HG03196 (cell line): ENCODE measurements around the gene RBMXL3.
"Not testable (repeated sequence)": the region's sequence is repeated elsewhere in the genome, so short reads cannot be mapped to it uniquely, and the experiment has no call there.

Source experiments
- ATAC-seq: cut with Tn5 transposase; IDR thresholded peaks from one replicate; pipeline ENCODE4 v1.9.1; 2021; ENCODE audit not compliant: unreplicated experiment

The RBMXL3 gene

DNA sequence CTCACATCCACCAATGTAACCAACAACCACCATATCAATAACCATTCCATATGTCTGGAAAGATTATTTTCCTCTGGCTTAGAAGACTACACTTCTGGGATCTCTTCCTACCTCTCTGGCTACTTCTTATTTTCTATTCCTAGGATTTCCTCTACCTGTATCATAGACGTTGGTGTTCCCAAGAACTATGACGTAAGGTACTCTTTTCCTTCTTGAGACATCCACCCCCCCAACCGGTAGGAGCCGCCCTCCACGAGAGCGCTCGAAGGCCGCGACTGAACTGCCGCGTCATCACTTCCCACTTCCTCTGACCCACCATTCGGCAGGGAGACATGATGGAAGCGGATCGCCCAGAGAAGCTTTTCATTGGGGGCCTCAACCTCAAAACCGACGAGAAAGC lies at the start of gene RBMXL3:
RBMXL3 (plus strand) TSS at position 301 of the 400 bp plus-strand sequence; CDS start at position 333, 32 bp downstream.
- ATAC-seq, result no peak

DNA sequence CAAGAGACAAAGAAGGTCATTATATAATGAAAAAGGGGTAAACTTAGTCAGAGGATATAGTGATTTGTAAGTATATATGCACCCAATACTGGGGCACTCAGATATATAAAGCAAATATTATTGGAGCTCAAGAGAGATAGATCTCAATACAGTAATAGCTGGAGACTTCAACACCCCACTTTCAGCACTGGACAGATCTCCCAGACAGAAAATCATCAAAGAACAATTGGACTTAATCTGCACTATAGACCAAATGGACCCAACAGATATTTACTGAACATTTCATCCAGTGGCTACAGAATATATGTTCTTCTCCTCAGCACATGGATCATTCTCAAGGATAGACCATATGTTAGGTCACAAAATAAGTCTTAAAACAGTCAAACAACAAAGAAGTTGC lies 47.2 kb upstream of the RBMXL3 start:
- ATAC-seq, result no peak

DNA sequence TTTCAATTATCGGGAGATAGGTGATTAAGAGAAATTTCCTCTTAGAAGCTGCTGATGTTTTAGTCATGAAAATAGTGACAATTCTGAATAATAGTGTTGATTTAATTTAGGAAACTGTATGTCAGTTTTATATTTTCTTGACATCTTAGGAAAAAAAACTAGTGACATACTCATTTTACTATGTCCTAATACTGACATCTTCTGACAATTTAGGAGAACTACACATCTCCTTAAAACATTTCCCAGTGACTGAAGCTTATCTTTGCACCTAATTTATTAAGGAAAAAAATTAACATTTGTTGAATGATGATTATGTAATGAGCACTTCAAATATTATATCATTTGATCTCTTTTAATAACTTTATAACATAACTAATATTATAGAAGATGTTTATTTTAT lies 42.0 kb upstream of the RBMXL3 start:
- ATAC-seq, result no peak

DNA sequence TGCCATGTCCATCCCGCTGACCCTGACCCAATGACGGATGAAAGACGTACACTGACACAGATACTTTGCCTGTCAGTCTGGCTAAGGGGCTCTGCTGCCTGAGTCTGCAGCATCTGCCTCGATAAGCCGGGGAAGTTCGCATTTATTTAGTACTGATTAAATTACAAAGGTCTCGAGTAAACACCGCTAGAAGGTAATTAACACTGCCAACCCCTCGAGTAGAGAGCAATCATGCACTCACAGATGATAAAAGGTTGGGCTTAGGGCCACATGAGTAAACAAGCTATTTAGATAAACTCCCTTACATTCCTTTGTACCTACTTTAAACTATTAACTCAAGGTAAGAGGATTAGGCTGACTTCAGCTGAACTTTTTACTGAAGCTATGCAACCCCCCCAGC lies 16.0 kb upstream of the RBMXL3 start:
- ATAC-seq, result no peak

DNA sequence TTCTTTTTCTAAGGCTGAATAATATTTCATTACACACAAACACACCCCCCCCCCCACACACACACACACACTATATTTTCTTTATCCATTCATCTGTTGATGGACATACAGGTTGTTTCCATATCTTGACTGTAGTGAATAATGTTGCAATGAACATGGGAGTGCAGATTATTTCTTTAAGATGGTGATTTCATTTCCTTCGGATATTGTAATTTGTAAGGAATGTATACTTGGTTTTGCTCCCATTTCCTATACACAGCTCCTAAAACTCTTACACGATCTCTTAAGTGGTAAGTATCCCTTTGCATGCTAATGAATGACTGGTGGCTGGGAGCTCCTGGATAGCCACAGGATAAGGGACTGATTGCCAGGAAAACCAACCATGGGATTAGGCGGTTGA lies 14.7 kb upstream of the RBMXL3 start:
- no peak for ATAC-seq

DNA sequence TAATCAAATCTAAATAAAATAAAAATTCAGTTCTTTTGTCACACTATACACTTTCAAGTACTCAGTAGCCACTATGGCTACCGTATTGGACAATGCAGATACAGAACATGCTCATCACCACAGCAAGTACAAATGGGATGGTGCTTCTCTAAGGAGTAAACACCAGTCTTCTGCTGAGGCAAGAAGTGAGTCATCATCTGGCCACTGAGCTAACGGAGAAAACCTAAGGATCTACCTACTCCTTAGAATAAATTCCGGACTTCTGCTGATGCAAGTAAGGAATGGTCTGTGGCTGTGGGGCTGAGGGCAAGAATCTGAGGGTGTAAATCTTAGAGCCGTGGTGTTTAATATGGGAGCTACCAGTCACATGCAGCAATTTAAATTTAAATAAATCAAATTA lies 11.3 kb upstream of the RBMXL3 start:
- ATAC-seq, result no peak

DNA sequence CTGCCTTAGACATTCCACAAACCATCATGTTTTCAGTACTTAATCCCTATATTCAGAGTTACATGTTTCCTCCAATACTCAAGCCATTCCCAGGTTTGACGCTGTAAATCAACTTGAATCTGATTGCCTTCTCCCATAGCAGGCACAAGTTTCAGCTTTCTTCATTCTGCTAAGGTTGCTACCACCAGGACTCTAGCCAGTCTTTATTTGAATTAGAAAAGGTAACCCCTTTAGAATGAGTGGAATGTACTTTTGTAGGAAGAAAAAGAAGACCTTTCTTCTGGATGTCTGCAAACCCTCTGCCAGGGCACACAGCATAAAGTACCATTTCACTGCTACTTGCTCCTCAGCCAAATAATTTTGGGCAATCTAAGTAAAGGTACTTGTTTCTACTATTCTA lies 10.7 kb upstream of the RBMXL3 start:
- ATAC-seq, result no peak

DNA sequence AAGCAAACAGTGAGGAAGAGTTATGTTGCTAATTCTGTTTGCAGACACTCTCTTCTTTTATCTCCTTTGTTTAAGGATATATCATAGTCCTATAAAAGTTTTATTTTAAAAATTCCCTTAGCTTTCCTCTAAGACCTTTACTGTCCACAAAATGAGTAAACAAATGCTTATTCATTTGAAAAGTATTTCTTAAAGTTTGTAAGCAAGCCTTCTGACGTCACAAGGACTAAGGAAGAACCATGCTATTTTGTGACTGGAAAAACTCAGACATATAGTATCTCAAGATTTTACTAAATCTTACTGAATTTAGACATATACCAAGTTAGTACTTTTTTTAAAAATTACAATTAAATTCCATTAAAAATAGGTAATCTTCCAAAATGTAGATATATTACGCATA lies 5.2 kb upstream of the RBMXL3 start:
- no peak for ATAC-seq

DNA sequence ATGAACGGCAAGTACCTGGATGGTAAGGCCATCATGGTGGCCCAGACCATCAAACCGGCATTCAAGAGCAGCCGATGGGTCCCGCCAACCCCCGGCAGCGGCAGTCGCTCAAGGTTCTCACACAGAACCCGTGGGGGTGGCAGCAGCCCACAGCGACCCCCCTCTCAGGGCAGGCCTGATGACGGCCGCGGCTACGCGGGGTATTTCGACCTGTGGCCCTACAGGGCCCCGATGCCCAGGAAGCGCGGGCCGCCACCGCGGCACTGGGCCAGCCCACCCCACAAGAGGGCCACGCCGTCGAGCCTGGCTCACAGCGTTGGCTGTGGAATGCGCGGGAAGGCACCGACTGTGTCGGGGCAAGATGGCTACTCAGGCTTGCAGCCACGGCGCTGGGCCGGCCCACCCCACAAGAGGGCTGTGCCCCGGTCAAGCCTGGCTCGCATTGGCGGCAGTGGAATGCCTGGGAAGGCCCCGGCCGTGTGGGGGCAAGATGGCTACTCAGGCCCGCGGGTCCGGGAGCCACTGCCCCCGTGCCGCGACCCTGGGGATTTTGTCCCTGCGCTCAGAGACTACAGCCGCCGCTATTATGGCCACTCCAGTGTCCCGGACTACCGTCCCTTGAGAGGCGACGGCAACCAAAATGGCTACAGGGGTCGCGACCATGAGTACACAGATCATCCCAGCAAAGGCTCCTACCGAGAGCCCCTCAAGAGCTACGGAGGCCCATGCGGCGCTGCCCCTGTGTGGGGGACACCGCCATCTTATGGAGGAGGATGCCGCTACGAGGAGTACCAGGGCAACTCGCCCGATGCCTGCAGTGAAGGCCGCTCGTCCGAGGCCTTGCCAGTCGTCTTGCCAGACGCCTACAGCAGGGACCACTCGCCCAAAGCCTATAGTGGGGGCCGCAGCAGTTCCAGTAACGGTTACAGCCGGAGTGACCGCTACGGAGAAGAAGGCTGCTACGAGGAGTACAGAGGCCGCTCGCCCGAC lies 731 bp downstream of the RBMXL3 start:
- no peak for ATAC-seq

DNA sequence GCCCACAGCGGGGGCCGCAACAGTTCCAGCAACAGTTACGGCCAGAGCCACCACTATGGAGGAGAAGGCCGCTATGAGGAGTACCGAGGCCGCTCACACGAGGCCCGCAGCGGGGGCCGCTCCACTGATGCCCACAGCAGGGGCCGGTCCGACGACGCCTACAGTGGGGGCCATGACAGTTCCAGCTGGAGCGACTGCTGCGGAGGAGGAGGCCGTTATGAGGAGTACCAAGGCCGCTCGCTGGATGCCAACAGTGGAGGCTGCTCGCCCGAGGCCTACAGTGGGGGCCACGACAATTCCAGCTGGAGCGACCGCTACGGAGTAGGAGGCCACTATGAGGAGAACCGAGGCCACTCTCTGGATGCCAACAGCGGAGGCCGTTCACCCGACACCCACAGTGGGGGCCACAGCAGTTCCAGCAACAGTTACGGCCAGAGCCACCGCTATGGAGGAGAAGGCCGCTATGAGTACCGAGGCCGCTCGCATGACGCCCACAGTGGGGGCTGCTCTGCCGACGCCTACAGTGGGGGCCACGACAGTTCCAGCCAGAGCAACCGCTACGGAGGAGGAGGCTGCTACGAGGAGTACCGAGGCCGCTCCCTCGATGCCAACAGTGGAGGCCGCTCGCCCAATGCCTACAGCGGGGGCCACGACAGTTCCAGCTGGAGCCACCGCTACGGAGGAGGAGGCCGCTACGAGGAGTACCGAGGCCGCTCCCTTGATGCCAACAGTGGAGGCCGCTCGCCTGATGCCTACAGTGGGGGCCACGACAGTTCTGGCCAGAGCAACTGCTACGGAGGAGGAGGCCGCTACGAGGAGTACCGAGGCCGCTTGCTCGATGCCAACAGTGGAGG lies 1.7 kb downstream of the RBMXL3 start:
- ATAC-seq, result no peak

DNA sequence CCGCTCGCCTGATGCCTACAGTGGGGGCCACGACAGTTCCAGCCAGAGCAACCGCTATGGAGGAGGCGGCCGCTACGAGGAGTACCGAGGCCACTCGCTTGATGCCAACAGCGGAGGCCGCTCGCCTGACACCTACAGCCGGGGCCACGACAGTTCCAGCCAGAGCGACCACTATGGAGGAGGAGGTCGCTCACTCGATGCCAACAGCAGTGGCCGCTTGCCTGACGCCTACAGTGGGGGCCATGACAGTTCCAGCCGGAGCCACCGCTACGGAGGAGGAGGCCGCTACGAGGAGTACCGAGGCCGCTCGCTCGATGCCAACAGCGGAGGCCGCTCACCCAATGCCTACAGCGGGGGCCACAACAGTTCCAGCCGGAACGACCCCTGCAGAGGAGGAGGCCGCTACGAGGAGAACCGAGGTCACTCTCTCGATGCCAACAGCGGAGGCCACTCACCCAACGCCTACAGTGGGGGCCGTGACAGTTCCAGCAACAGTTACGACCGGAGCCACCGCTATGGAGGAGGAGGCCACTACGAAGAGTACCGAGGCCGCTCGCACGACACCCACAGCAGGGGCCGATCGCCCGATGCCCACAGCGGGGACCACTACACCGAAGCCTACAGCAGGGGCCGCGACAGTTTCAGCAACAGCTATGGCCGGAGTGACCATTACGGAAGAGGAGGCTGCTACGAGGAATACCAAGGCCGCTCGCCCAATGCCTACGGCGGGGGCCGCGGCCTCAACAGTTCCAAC lies 2.5 kb downstream of the RBMXL3 start:
- ATAC-seq, result no peak

DNA sequence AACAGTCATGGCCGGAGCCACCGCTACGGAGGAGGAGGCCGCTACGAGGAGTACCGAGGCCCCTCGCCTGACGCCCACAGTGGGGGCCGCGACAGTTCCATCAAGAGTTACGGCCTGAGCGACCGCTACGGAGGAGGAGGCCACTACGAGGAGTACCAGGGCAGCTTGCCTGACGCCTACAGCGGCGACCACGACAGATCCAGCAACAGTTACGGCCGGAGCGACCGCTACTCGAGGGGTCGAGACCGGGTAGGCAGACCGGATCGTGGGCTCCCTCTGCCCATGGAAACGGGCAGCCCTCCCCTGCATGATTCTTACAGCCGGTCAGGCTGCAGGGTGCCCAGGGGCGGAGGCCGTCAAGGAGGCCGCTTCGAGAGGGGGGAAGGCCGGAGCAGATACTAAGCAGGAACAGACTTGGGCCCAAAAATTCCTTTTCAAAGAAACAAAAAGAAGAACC lies 3.1 kb downstream of the RBMXL3 start:
- no peak for ATAC-seq

DNA sequence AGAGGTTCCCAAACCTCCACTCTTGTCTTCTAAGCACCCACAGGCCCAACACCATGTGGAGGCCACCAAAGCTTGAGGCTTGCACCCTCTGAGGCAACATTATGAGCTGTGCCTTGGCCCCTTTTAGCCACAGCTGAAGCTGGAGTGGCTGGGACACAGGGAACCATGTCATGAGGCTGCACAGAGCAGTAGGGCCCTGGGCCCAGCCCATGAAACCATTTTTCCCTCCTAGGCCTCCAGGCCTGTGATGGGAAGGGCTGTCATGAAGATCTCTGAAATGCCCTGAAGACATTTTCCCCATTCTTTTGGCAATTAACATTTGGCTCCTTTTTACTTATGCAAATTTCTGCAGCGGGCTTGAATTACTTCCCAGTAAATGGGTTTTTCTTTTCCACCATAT lies 14.8 kb downstream of the RBMXL3 start:
- no peak for ATAC-seq

DNA sequence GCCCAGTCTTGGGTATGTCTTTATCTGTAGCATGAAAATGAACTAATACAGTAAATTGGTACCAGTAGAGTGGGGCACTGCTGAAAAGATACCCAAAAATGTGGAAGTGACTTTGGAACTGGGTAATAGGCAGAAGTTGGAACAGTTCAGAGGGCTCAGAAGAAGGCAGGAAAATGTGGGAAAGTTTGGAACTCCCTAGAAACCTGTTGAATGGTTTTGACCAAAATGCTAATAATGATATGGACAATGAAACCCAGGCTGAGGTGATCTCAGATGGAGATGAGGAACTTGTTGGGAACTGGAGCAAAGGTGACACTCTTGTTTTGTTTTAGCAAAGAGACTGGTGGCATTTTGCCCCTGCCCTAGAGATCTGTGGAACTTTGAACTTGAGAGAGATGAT lies 20.3 kb downstream of the RBMXL3 start:
- ATAC-seq, result not testable (repeated sequence)

DNA sequence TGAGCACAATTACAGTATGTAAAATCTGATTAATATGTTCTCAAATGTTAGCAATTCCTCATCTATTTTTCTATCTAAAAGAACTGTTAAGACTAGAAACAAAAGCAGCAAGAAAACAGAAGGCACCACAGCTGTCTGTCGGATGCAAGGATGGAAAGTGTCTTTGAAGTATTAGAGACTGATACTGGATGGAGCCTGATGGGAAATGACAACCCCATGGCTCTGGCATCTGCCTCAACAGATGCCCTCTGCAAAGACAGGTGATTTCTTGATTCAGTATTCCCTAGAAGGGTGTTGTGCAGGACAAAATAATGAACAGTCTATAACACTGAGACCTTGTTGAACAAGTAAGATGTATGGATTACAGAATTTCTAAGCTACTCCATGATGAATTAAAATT lies 24.9 kb downstream of the RBMXL3 start:
- ATAC-seq, result no peak

DNA sequence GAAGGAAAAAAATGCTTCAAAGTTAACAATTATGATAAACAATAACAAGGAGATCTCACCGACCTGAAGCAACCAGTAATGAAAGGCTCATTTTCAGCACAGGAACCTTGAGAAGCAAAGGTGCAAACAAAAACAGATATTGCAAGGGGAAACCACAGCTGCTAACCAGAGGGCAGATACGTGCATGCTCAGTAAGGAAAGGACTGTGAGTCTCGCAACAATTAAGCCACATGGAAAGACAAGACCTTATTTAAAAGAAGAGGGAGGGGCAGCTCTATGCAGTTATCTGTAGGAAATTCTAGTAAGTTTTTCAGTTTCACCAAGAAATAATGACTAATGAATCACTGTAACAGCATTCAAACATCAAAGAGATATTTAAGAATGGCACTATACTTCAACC lies 25.4 kb downstream of the RBMXL3 start:
- ATAC-seq, result no peak

DNA sequence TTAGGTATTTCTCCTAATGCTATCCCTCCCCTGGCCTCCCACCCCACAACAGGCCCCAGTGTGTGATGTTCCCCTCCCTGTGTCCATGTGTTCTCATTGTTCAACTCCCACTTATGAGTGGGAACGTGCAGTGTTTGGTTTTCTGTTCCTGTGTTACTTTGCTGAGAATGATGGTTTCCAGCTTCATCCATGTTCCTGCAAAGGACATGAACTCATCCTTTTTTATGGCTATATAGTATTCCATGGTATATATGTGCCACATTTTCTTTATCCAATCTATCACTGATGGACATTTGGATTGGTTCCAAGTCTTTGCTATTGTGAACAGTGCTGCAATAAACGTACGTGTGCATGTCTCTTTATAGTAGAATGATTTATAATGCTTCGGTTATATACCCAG lies 28.1 kb downstream of the RBMXL3 start:
- ATAC-seq, result not testable (repeated sequence)

DNA sequence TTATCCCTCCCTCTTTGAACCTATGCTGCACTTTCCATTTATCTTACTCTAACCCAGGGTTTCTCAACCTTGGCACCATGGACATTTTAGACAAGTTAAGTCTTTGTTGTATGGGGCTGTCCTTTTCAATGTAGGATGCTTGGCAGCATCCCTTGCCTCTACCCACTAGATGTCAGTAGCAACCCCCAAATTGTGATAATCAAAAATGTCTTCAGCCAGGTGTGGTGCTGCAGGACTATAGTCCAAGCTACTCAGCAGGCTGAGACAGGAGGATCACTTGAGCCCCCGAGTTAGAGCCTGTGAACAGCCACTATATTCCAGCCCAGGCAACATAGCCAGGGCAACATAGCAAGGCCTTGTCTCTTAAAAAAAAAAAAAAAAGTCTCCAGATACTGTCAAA lies 37.7 kb downstream of the RBMXL3 start:
- no peak for ATAC-seq

DNA sequence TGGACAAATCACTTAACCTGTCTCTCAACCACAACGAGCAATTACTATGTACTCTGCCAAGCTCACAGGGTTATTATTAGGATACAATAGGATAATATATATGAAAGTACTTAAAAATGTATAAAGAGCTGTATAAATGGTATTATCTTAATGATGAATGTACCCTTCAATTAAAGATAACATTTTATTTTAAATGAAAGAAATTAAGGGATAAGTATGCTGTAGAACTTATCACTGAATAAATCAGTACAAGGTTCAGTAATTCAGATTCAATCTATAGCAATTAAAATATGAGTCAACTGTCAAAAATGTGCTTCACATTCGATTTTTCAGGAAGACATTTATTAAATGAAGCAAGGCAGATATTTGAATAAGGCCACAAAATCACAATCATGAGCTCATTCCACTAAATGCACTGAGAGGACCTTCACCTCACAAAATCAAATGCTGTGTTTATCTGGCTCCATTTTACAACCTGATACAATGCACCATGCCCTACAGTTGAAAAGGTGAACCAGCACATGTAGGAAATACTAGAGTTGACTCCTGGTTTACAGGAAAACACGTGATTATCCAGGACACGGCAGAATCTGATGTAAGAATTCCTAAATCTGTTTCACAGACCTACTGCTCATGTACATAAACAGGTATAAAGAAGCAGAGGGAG lies 40.3 kb downstream of the RBMXL3 start:
- ATAC-seq, result no peak

DNA sequence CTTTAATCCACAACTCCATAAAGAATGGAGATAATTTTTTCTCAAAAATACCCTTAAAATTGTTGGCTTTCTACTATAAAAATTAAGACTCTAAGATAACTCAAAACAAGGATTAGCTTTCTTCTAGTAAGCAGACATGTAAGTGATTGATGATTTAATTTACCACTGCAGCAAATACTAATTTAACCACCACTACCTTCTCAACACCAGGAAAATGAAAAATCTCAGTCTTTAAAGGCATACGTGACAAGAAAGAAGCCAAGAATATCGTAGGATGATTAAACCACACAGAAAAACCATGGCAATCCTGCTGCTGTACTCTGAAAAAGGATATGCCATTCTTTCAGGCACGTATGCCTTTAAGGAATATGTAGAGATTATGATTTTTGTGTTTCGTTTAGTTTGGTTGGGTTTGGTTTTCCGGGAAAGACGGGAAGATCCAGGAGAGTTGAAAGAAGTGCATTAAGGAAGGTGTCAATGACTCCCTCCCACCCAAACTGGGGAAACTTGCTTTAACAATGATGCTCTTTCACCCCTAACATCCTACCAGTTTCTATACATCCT lies 43.8 kb downstream of the RBMXL3 start:
- ATAC-seq, result no peak
